CD4-positive, alpha-beta T cell treated with Interleukin-6 for 4 hours (primary cell): ENCODE results near the gene BRAT1.

Source experiments
- DNase-seq: peaks from one replicate; pipeline ENCODE4 v3.0.0-alpha.2; 2020; ENCODE audit warnings: mixed read lengths

BRAT1 gene

GRCh38 chr7:2559283-2559950 lies 4.1 kb upstream of the BRAT1 start:
- peak; percentile 41 for DNase-seq

DNA sequence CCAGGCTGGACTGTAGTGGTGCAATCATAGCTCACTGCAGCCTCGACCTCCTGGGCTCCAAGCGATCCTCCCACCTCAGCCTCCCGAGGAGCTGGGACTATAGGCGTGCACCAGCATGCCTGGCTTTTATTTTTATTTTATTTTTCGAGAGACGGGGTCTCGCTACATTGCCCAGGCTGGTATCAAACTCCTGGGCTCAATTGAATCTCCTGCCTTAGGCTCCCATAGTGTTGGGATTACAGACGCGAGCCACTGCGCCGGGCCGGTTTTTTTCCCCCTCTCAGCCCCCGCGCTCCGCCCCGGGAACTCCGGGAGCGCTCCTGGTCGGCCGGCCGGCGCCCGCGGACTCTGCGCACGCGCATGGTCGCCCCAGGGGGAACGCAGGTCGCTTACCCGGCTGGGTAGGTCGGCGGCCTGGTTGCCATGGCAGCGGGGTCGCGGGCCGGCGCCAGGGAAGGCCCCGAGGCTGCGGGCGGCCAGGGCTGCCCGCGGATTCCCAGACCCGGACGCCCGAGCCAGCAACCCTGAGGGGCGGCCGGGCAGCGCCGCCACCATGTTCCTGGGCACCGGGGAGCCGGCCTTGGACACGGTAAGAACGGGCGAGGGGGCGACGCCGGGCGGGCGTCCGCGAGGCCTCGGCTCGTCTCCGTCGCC lies 3.4 kb upstream of the BRAT1 start, which contains the start of gene IQCE:
Gene IQCE, plus strand, starts transcription at position 351 of the 654 bp plus-strand sequence. Its CDS starts 203 bp downstream, at position 554.
- peak; percentile 93 for DNase-seq

- DNase-seq: no peak
Measured at GRCh38 chr7:2554661-2555111, 638 bp downstream of the BRAT1 start.

DNA sequence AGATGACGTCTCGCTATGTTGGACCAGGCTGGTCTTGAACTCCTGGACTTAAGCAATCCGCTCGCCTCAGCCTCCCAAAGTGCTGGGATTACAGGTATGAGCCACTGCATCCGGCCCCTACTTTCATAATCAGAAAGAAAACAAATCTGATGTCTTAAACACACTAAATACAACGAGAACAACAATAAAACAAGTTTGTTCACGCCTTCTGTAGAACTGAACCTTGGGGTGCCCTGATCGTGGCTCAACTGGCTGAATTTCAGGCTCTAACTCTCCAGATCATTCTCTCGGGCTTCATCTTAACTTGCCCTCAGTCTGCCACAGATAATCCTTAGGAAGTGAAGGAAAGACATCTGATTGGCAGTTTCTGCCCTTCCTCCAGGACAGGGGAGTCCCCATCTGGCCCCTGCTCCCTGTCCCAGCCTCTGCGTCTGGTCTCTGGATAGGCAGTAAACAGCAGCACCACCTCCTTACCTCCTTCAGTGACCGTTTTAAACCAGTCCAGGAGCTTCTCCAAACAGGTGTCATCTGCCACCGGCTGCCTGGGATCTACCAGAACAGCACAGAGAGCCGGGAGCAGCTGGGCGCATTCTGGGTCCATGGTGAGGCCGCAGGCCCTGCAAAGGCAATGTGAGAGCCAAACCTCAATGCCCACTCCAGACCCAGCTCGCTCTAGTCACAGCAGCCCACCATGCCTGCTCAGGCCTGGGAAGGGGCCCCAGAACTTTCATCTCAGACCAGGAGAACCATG lies 1.3 kb downstream of the BRAT1 start:
- DNase-seq: no peak

DNA sequence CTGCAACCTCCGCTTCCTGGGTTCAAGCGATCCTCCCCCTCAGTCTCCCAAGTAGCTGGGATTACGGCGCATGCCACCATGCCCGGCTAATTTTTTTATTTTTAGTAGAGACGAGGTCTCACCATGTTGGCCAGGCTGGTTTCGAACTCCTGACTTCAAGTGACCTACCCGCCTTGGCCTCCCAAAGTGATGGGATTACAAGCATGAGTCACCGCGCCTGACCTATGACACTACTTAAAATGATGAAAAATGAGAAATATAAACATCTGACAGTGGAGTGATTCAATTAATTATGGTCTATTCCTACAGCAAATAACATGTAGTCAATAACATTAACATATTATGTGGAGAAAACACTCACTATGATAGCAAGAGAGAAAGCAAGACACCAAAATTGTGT lies 2.2 kb downstream of the BRAT1 start:
- DNase-seq: no peak

GRCh38 chr7:2551418-2551817 lies 3.9 kb downstream of the BRAT1 start:
- DNase-seq: no peak

DNA sequence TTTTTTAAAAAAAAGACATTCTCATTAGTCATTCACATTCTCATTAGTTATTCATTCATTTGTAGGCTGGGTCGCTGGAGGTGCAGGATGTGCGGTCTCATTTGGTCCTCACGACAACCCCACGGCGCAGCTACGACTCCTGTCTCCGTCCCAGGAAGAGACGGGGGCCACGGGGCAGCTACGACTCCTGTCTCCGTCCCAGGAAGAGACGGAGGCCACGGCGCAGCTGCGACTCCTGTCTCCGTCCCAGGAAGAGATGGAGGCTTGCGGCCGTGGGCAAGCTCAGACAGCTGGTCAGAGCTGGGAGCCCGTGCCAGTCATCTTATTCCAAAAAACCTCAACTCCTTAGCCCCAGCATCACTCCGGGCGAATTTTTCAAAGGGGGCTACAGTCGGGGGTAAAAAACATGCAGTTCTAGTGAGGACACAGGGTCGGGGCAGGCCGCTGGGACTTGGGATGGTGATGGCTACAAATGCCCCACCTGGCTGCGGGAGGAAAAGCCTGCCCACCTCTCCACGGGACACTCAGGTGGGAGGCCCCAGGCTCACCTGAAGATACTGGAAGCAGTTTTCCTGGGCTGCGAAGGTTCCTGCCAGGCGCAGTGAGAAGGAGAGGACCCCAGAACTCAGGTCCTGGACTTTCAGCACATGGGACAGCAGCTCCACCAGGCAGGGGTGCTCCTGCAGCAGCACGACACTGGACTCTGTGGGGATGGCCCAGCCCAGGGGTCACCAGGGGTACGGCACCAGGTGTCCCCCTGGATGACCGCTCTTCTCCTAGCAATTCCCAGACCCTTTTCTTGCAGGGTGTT lies 8.3 kb downstream of the BRAT1 start:
- no peak for DNase-seq

GRCh38 chr7:2545746-2546425 lies 9.4 kb downstream of the BRAT1 start:
- DNase-seq: no peak

DNA sequence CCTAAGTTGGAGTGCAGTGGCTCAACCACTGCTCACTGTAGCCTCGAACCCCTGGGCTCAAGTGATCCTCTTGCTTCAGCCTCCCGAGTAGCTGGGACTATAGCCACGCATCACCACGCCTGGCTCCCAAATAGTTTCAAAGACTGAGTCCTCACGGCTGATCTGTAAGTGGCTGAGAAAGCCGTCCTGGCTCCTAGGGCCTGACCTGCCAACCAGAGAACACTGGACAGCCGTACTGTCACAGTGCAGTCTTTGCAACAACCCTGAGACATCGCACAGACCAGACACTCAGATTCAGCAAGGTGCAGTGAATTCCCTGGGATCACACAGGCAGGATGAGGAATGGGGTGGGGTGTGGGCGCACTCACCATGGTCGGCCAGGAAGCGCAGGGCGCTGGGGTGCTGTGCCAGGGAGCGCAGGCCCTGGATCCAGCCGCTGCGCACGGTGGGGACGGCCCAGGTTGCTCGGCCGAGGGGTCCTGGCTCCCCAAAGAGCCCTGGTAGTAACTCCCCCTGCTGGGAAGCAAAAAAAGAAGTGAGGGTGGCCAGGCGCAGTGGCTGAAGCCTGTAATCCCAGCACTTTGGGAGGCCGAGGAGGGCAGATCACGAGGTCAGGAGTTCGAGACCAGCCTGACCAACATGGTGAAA lies 10.7 kb downstream of the BRAT1 start:
- no peak for DNase-seq

DNA sequence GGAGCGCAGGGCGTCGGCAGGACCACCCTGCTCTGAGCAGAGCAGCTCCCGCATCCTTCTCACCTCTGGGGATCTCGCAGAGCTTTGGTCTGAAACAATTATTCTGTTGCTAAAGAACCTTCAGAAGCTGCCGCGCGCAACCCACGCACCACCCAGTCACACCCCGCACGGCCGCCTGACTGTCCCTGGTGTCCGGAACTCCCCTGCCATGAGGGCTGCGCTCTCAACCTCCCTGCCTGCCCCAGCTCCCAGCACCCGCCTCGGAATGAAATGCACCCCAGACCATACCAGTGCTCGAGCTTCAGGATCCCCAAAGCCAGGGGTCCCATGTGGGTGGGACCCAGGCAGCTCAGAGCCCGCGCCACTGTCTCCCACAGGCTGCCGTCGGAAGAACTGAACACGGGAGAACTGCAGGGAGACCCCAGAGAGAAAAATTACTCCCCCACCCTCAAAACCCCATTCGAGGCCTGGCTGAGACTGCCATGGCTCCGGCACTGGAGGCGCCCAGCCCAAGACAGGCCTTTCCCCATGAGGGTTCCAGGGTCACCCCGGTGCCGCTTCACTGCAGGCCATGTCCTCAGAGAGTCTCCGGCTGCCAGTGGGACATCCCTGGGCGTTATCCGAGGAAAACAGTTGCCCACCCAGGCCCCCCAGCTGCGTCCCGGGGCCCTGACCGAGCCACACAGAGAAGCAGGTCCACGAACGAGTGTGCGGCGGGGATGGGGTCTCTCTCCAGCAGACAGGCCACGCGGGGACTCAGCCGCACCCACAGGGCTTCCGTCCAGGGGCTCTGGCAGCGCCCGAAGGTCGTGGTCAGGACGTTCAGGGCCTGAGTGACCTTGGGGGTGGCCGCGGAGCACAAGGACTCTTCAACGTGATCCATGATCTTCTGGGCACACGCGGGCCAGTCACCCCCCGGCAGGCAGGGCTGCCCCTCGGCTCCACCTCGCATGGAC lies 12.1 kb downstream of the BRAT1 start:
- no peak for DNase-seq

DNA sequence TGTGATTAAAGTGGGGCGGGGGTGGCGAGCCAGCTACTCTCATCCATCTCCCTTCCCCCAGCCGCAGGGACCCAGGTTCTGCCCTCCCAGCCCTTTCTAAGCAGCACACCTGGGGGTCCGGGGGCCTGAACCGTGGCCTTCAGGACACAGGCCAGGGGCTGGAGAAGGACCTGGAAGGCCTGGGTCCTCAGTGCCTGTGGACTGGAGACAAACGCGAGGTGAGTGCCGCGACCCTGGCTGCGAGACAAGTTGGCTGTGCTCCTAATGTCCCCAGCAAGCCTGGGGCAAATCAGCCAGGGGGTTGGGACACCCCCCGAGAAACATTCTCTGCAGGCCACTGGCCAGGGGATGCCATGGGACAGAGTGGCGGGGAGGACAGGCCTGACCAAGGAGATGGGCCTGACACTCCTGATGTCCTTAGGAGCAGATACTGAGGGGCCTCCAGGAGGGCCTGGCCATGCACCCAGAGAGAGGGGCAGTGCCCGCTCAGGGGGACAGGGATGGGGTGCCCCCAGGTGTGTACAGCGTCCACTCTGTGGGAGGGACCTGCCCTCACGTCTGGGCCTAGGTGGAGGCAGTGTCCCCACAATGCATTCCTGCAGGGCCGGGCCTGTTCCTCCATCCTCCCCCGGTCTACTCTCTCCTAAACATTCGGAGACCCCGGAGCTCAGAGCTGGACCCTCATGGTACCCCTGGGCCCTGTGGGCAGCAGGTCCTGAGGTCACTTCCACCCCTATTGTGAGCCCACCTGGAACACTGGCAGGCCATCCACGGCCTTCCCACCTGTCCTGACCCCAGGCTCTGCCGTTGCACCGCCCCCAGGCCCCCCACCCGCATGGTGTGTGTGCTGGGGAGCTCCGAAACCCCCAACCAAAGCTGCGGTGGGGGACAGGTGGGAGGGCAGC lies 13.1 kb downstream of the BRAT1 start:
- DNase-seq: no peak

DNA sequence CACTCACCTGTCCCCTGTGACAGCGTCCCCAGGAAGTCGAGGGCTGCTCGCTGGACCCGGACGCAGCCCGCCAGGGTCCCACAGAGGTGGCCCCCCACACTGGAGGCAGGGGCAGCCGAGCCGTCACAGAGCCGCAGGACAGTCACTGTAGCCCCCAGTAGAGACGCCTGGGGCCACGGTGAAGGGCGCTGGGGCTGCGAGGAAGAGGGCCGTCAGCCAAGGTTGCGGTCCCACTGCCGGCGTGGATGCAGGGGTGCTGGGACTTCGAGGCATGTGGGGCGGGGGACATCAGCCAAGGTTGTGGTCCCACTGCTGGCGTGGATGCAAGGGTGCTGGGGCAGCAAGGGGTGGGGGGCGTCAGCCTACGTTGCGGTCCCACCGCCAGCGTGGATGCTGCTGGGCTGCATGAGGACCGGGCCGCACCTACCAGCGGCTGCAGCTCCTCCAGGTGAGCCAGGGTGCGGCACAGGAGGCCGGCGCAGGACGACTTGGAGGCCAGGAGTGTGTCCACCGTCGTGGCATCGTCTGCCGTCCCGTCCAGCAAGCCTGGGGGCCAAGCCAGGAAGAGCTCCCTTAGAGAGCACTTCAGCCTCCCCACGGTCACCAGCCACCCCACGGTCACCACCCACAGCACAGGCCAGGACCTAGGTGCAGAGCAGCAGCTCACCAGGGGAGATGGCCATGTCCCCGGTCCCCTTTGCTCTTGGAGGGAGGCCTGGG lies 13.9 kb downstream of the BRAT1 start:
- DNase-seq: no peak

GRCh38 chr7:2540641-2541051 lies 14.7 kb downstream of the BRAT1 start:
- DNase-seq: no peak

- DNase-seq: no peak
Measured at GRCh38 chr7:2540133-2540532, 15.2 kb downstream of the BRAT1 start.

DNA sequence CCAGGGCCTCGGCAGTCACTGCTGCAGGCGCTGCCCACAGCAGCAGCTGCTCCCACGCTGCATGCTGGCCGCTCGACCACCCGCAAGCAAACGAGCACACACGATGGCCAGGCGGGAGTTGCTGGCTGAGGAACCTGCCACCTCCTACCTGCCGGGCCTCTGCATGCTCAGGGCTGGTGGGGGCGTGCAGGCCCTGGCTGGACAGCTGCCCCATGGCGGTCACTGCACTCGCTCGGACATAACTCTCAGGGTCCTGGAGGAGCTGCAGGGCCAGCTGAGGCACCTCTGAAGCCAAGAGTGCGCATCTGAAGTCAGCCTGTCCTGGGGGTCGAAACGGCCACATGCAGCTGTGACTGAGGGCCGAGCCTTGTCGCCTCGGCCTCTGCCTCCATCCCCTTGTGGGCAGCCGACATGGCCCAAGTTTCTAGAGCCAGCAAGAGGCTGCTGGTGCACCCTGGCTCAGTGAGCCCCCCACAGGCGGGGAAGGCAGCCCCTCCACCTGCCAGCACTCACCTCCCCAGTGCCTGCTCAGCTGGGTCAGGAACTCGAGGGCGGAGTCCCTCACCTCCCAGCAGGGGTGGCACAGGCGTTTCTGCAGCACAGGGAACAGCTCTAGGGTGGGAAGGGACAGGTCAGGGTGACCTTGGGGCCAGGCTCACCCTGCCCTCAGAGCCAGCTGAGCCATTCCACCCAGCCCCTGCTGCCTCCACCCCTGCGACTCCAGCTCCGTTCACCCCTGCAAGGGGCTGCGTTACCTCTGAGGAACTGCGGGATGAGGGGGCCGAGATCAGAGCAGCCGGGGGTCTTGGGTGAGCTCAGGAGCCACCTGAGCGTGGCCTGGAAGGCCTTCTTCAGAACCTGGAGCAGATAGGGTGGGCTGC lies 16.1 kb downstream of the BRAT1 start:
- no peak for DNase-seq

GRCh38 chr7:2537981-2538851 lies 17.1 kb downstream of the BRAT1 start:
- DNase-seq: no peak
